HL-60 (cell line): ENCODE measurements around the gene MSH5.

ENCODE experiments used
- POLR2AphosphoS5 ChIP-seq: IDR thresholded peaks from 2 replicates; pipeline ENCODE4 v1.6.1; 2012; ENCODE audit warnings: low read depth
- TF ChIP-seq, protein P1 (sequence below): IDR thresholded peaks from one replicate; pipeline ENCODE4 v1.5.1; 2011; ENCODE audit warnings: low read length, control low read depth, inconsistent platforms; ENCODE audit not compliant: insufficient read depth

DNA sequence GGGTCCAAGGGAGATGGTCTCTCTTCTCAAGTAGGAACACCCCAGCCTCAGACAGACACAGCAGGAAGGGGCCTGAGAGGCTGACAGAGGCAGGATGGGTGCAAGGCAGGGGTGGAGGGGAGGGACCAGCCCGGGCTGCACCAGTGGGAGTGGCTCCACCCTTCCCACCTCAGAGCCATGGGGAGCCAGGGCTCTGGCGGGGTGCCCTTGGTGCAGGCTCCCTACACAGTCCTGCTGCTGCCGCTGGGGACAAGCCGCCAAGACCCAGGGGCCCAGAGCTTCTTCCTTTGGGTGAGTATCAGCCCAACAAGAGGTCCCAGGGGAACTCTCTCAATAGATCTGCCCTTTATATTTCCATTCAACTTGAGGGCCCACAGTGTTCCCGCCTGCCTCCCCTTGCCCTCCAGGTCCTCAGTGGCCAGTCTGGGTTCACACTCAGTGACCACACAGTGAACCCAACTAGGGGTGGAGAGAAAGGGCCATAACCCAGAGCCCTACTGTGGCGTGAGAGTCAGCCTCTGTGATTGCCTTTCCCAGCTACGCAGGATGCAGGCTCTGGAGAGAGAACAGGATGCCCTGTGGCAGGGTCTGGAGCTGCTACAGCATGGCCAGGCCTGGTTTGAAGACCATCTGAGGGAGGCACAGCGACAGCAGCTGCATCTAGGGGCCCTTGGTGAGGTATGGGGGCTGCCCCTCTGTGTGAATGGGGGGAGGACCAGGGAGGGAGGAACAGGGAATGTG is 23.2 kb downstream of the MSH5 start:
- TF ChIP-seq, protein P1, sequence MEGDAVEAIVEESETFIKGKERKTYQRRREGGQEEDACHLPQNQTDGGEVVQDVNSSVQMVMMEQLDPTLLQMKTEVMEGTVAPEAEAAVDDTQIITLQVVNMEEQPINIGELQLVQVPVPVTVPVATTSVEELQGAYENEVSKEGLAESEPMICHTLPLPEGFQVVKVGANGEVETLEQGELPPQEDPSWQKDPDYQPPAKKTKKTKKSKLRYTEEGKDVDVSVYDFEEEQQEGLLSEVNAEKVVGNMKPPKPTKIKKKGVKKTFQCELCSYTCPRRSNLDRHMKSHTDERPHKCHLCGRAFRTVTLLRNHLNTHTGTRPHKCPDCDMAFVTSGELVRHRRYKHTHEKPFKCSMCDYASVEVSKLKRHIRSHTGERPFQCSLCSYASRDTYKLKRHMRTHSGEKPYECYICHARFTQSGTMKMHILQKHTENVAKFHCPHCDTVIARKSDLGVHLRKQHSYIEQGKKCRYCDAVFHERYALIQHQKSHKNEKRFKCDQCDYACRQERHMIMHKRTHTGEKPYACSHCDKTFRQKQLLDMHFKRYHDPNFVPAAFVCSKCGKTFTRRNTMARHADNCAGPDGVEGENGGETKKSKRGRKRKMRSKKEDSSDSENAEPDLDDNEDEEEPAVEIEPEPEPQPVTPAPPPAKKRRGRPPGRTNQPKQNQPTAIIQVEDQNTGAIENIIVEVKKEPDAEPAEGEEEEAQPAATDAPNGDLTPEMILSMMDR: no peak
- TF ChIP-seq POLR2AphosphoS5: no peak
